Right renal pelvis (tissue), 4 donors: ENCODE results near the gene D2HGDH. TPM values are rescaled to one million over a fixed set of nuclear protein-coding genes. Genes with fewer than 3 reads are reported as not detected.
"Not testable (repeated sequence)": the region's sequence is repeated elsewhere in the genome, so short reads cannot be mapped to it uniquely, and the experiment has no call there.

Experiments used
- DNase-seq, 4 donors: peaks; one replicate each; pipeline ENCODE4 v3.0.0-alpha.2; 2013; ENCODE audit warnings: low read depth in 4 of 4, low spot score in 3 of 4, missing footprints in 1 of 4
- polyA plus RNA-seq, 4 donors: library from polyadenylated mRNA; unstranded; fragments of 120-200 nt; gene quantifications; one replicate each; pipeline ENCODE4 v1.2.1, GENCODE V29; 2013; ENCODE audit not compliant: insufficient read length in 4 of 4

The D2HGDH gene
- polyA plus RNA-seq, 4 donors = 31.8 to 48.5 (median 38.0) TPM

DNA sequence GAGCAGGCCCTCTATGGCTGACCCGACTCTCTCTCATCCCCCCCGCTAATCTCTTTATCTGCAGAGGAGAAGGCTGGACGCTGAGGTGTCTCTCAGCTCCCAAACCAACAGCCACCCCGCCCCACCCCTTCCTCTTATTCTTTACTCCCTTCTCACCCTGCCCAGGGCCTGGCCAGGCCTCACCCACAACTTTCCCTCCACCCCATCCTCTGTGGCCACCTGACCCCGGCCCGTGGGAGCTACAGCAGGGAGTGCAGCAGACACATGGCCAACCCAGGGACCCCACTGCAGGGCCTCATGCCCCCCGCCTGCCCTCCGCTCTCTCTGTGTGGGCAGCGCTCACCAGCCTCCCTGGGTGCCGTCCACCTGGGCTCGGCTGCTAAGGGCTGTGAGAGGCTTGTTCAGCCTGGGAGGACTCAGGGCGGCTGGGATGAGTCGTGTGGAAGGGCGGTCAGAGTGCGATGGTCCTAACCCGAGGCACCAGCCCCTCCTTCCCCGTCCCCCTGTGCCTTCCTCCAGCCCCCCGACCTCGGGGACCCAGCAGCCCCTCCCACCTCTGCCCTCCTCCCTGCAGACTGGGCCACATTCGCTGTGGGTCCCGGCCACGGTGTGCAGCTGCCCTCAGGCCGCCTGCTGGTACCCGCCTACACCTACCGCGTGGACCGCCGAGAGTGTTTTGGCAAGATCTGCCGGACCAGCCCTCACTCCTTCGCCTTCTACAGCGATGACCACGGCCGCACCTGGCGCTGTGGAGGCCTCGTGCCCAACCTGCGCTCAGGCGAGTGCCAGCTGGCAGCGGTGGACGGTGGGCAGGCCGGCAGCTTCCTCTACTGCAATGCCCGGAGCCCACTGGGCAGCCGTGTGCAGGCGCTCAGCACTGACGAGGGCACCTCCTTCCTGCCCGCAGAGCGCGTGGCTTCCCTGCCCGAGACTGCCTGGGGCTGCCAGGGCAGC, 81.3 kb downstream of the D2HGDH start:
- DNase-seq = no peak

- no peak for DNase-seq
These were observed 82.1 kb downstream of the D2HGDH start for GRCh38 chr2:241816431-241817121.

DNA sequence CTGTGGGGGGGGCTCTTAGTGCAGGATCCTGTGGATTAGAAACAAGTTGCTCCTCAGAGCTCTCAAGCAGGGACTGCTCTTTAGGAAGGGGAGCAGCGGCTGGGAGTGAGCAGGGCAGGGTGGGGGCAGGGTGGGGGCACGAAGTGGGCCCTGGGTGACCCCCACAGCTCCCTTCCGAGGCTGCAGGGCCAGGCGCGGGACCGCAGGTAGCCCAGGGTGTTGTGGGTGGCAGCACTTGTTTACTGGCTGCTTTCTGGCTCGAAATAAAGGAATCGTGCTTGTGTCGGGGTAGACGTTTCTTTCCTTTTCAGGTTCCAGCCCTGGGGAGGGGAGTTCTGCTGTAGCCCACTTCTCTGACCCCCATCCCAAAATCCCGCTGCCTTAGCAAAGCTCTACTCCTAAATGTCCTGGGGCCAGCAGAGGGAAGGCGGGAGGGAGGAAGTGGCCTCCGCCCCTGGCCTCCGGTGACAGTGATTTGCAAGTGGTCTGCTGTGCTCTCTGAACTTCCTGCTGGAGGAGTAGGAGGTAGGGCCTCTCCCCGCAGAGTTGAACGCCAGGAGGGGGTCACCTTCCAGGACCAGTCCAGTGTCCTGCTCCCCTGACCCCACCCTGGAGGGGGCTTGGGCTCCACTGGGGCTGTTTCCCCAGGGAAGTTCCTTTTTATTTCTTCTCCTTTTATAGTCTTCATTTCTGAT, 82.8 kb downstream of the D2HGDH start:
- no peak for DNase-seq

- DNase-seq = not testable (repeated sequence)
These were observed 83.4 kb downstream of the D2HGDH start for GRCh38 chr2:241817821-241818215.

Other genes starting within 250 kb of the D2HGDH start
- gene STK25, start 226.0 kb upstream of the D2HGDH start, polyA plus RNA-seq = 100 to 1,000 TPM; 176 to 209 (median 195) TPM
- gene BOK, start 175.9 kb upstream of the D2HGDH start, polyA plus RNA-seq = 10 to 100 TPM; 19.7 to 32.1 (median 24.2) TPM
- 10 to 100 TPM; 54.3 to 71.4 (median 59.2) TPM for gene THAP4, start 97.5 kb upstream of the D2HGDH start, polyA plus RNA-seq
- gene ATG4B, start 96.9 kb upstream of the D2HGDH start, polyA plus RNA-seq = 10 to 100 TPM; 68.3 to 87.6 (median 76.0) TPM
- 10 to 100 TPM; 33.6 to 45.9 (median 35.6) TPM for gene DTYMK, start 47.8 kb upstream of the D2HGDH start, polyA plus RNA-seq
- 10 to 100 TPM; 35.4 to 43.6 (median 42.3) TPM for gene ING5, start 32.6 kb upstream of the D2HGDH start, polyA plus RNA-seq
- under 1 TPM; 0.18 to 0.92 (median 0.43) TPM for gene GAL3ST2, start 42.2 kb downstream of the D2HGDH start, polyA plus RNA-seq
- gene NEU4, start 74.6 kb downstream of the D2HGDH start, polyA plus RNA-seq = 1 to 10 TPM; 1.1 to 1.8 (median 1.6) TPM
- gene PDCD1, start 124.3 kb downstream of the D2HGDH start, polyA plus RNA-seq = under 1 TPM; 0.11 to 0.40 (median 0.18) TPM
- gene RTP5, start 135.1 kb downstream of the D2HGDH start, polyA plus RNA-seq = not detected